ENCODE results near the gene SLC25A41. TPM values are rescaled to one million over a fixed set of nuclear protein-coding genes. Genes with fewer than 3 reads are reported as not detected.

The SLC25A41 gene
- total RNA-seq: 0.30 and 0.32 TPM in 2 replicates

DNA sequence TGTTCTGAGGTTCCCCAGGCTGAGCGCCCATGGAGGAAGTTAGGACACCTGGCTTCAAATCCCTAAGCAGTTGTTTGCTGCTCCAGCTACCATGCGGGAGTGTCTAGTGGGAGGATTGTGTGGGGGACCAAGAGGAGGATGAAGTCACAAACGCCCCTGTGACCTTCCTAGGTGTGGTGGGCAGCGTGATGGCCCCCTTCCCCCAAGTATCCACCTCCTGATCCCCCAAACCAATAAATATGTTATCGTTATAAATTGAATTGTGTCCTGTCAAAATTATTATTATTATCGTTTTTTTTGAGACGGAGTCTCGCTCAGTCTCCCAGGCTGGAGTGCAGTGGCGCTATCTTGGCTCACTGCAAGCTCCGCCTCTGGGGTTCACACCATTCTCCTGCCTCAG lies at the start of gene SLC25A41:
Gene SLC25A41, minus strand, starts transcription at position 101 of the 400 bp plus-strand sequence. Its CDS starts 70 bp downstream, at position 31.
- intact Hi-C loops (cut with micrococcal nuclease): no loop called here
- Mint-ChIP-seq H3K27ac (no peak within 1 kb of the TSS), H3K4me3 (ENCODE audit: low read depth) (no peak within 1 kb of the TSS), H3K27me3 (ENCODE audit: low read depth) (no peaks in the 10 kb centered on the region), H3K9me3 (no peaks in the 10 kb centered on the region), H3K36me3 (ENCODE audit: low read depth) (no peaks in the 10 kb centered on the region), H3K4me1 (ENCODE audit: low read depth) (peaks cover 4% of the 10 kb centered on the region)
- no peak for DNase-seq (ENCODE audit: low spot score)

DNA sequence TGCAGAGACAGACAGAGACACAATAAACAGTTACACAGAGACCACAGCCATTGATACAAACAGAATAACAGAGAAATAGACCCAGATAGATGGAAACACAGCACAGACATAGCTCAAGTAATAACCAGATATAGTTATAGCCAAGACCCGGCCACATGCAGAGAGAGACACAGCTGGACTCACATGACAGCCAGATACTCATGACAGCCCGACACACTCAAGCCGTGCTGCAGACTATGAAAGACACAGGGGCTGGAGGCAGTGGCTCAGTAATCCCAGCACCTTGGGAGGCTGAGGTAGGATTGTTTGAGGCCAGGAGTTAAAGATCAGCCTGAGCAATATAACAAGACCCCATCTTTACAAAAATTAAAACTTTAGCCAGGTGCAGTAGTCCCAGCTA lies 49.7 kb upstream of the SLC25A41 start:
- H3K27ac Mint-ChIP-seq: peak overlapping the region; percentile 1
- intact Hi-C loops (cut with micrococcal nuclease): no loop called here
- peaks cover 8% of the 10 kb centered on the region for H3K36me3 Mint-ChIP-seq (ENCODE audit: low read depth)
- H3K4me1 Mint-ChIP-seq (ENCODE audit: low read depth): peaks cover 19% of the 10 kb centered on the region
- H3K27me3 Mint-ChIP-seq (ENCODE audit: low read depth): no peaks in the 10 kb centered on the region
- no peak for DNase-seq (ENCODE audit: low spot score)
- H3K9me3 Mint-ChIP-seq: no peaks in the 10 kb centered on the region
- H3K4me3 Mint-ChIP-seq (ENCODE audit: low read depth): no peak overlapping the region

DNA sequence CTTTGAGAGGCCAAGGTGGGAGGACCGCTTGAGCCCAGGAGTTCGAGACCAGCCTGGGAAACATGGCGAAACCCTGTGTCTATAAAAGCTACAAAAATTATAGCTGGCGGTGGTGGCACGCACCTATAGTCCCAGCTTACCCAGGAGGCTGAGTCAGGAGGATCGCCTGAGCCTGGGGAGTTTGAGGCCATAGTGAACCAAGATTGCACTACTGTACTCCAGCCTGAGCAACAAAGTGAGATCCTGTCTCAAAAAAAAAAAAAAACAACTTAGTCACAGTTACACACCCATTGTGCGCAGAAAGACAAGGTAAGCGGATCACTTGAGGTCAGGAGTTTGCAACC lies 48.8 kb upstream of the SLC25A41 start:
- Mint-ChIP-seq H3K9me3 (no peaks in the 10 kb centered on the region), H3K4me3 (ENCODE audit: low read depth) (peak overlapping the region; percentile 91), H3K4me1 (ENCODE audit: low read depth) (peaks cover 19% of the 10 kb centered on the region), H3K36me3 (ENCODE audit: low read depth) (peaks cover 8% of the 10 kb centered on the region), H3K27ac (peak overlapping the region; percentile 91), H3K27me3 (ENCODE audit: low read depth) (no peaks in the 10 kb centered on the region)
- intact Hi-C loops (cut with micrococcal nuclease): no loop called here
- no peak for DNase-seq (ENCODE audit: low spot score)

DNA sequence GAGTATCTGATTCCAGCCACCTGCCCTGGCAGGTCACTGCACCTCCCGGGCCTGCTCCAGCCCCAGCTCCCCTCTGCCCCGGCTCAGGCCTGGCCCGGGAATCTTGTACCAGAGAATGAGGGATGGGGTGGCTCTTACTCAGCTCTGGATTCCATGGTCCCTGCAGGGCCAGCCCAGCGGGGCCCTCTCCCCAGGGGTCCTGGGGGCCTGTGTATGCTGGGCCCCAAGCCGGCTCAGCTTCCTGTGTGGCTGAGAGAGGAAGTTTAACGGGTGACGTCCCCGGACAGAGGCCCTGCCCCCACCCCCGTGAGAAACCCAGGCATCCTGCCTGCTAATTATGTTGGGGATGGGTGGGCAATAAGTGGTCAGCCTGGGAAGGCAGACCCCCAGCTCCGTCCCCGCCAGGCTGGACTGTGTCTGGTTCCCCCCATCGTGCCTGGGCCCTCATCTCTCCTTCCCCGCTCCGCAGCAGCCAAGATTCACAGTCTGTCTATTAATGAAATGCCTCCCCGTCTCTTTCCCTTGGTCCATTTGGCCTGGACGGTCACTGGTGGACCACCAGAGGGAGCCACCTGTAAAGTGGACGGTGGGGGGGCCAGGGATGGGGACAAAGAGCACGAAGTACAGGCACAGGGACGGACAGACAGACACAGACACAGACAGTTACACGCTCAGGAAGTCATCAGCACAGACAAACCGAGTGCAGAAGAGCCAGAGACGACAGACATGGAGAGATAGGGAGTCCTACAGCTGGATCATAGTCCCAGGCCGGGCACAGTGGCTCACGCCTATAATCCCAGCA lies 48.2 kb upstream of the SLC25A41 start, which contains the start of gene DENND1C:
Gene DENND1C, minus strand, starts transcription at position 247 of the 802 bp plus-strand sequence. Its CDS starts 92 bp downstream, at position 155.
- intact Hi-C loops (cut with micrococcal nuclease): no loop called here
- Mint-ChIP-seq H3K27me3 (ENCODE audit: low read depth) (no peaks in the 10 kb centered on the region), H3K36me3 (ENCODE audit: low read depth) (peaks cover 8% of the 10 kb centered on the region), H3K9me3 (no peaks in the 10 kb centered on the region), H3K27ac (peak within 1 kb of the TSS; percentile 91), H3K4me3 (ENCODE audit: low read depth) (peak within 1 kb of the TSS; percentile 91), H3K4me1 (ENCODE audit: low read depth) (peaks cover 19% of the 10 kb centered on the region)
- peak; percentile 60 for DNase-seq (ENCODE audit: low spot score)

DNA sequence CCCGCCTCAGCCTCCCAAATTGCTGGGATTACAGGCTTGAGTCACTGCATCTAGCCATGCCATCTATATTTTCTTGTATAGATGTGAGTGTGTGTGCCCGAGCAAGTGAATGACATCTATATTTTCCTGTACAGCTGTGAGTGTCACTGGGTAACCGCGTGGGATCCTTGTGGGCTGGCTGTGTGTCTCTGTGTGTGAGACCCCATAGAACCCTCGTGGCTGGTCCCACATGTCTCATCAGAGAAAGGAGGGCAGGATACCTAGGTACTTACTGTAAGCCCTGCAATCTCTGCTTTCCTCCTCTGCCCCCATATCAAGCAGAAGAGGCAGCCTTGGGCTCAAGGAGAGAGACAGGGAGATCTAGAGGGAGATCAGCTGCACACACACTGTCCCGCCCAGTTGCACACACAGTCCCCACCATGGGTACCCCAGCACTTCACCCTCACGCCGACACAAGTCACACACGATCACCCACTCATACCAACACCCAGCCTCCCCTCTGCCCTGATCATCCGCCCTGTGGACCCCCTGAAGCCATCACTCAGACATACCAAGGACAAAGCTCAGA lies 47.4 kb upstream of the SLC25A41 start:
- DNase-seq (ENCODE audit: low spot score): no peak
- Mint-ChIP-seq H3K27me3 (ENCODE audit: low read depth) (no peaks in the 10 kb centered on the region), H3K4me3 (ENCODE audit: low read depth) (peak overlapping the region; percentile 91), H3K36me3 (ENCODE audit: low read depth) (peaks cover 13% of the 10 kb centered on the region), H3K4me1 (ENCODE audit: low read depth) (peaks cover 19% of the 10 kb centered on the region), H3K27ac (peak overlapping the region; percentile 91), H3K9me3 (no peaks in the 10 kb centered on the region)
- intact Hi-C loops (cut with micrococcal nuclease): no loop called here

DNA sequence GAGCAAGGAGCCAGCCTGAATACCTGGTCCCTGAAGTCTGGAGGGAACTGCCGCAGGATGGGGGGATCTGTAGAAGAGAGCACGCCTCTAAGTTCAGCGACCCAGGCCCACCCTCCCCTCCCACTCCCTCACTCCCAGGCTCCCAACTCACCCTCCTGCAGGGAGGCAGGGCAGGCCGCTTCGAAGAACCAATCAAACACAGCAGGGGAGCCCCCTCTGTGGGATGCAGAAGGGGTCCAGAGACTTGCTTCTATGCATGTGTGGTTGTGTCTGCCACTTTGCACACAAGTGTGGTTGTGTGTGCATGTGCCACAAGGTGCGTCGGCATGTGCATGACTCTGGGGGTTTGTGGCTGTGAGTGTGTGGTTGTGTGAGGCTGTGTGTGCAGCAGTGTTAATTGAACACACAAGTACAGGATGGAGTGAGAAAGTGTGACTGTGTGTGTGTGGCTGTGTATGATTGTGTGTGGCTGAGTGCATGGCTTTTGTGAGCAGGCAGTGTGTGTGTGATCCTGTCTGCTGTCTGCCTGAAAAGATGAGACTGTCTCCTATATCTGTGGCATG lies 46.4 kb upstream of the SLC25A41 start:
- Mint-ChIP-seq H3K4me1 (ENCODE audit: low read depth) (peaks cover 19% of the 10 kb centered on the region), H3K27ac (peak overlapping the region; percentile 91), H3K4me3 (ENCODE audit: low read depth) (peak overlapping the region; percentile 91), H3K27me3 (ENCODE audit: low read depth) (no peaks in the 10 kb centered on the region), H3K36me3 (ENCODE audit: low read depth) (peaks cover 18% of the 10 kb centered on the region), H3K9me3 (no peaks in the 10 kb centered on the region)
- DNase-seq (ENCODE audit: low spot score): no peak
- intact Hi-C loops (cut with micrococcal nuclease): no loop called here

DNA sequence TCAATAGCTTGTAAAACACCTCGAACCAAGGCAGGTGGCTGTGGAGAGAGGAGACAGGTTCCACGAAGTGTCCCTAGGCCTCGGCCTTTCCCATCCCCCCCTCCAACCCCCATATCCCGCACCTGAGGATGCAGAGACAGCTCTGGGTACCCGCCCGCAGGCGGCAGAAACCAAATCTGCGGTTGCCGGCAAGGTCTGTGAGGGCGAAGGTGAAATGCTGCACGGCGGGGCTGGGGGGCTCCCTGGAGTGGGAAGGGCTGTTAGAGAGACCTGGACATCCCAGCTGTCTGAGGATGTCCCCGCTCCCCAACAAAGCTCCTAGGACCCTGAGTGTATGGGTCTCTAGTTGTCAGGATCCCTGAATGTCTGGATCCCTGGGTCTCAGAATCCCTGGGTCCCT lies 45.3 kb upstream of the SLC25A41 start:
- no peak overlapping the region for H3K27ac Mint-ChIP-seq
- peaks cover 19% of the 10 kb centered on the region for H3K4me1 Mint-ChIP-seq (ENCODE audit: low read depth)
- no peaks in the 10 kb centered on the region for H3K27me3 Mint-ChIP-seq (ENCODE audit: low read depth)
- intact Hi-C loops (cut with micrococcal nuclease): no loop called here
- no peaks in the 10 kb centered on the region for H3K9me3 Mint-ChIP-seq
- DNase-seq (ENCODE audit: low spot score): no peak
- peaks cover 23% of the 10 kb centered on the region for H3K36me3 Mint-ChIP-seq (ENCODE audit: low read depth)
- no peak overlapping the region for H3K4me3 Mint-ChIP-seq (ENCODE audit: low read depth)

DNA sequence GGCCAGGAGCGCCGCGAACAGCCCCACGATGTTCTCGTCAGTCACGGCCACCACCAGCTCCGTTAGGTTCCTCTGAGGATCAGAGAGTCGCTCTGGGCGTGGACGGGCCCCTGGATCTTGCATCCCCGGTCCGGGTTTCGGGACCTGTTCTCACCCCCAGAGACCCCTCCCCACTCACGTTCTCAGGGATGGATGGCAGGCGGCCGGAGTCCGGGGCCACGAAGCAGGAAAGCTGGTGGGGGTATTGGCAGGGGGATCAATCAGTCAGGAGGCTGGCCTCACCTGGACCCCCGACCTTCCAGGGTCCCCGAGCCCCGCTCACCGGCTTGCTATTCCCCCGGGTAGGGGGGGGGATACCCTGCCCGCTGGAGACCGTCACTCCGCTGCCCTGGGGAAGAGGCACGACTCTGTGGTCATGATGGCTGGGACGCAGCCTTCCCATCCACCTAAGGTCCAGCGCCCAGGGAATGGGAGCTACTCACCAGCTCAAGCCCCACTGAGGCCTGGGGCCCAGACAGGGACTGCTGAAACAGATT lies 43.4 kb upstream of the SLC25A41 start:
- Mint-ChIP-seq H3K9me3 (no peaks in the 10 kb centered on the region), H3K4me1 (ENCODE audit: low read depth) (peaks cover 14% of the 10 kb centered on the region), H3K27me3 (ENCODE audit: low read depth) (no peaks in the 10 kb centered on the region), H3K27ac (no peak overlapping the region), H3K36me3 (ENCODE audit: low read depth) (peaks cover 30% of the 10 kb centered on the region), H3K4me3 (ENCODE audit: low read depth) (no peak overlapping the region)
- DNase-seq (ENCODE audit: low spot score): no peak
- intact Hi-C loops (cut with micrococcal nuclease): no loop called here

DNA sequence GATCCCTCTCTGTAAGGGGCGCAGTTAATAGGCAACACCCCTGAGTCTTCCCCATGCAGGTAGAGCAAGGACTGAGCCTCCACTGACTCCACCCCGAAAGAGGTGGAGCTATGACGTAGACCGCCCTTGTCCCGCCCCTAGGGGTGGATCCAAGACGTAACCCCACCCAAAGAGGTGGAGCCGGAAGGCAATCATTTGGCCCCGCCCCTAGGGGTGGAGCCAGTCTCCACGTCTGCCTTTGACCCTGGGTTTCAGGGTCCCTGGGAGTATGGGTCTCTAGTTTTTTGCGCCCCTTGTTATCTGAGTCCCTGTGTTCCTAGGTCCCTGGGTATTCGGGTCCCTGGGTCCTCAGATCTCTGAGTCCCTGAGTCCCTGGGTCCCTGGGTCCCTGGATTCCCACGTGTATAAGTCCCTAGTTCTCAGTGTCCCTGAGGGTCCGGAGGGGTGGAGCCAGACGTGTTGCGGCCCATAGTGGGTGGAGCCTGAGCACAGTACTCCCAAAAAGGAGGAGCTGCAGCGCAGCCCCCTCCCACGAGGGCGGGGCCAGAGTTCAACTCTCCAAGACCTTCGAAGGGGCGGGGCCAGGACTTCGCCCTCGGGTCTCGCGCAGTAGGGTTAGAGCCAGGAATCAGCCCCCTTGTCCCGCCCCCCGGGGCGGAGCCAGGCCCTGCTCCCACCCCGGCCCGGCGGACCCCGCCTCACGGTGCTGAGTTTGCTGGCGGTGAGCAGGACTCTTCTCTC lies 42.8 kb upstream of the SLC25A41 start:
- Mint-ChIP-seq H3K36me3 (ENCODE audit: low read depth) (peaks cover 35% of the 10 kb centered on the region), H3K9me3 (no peaks in the 10 kb centered on the region), H3K4me3 (ENCODE audit: low read depth) (no peak overlapping the region), H3K27ac (no peak overlapping the region), H3K27me3 (ENCODE audit: low read depth) (no peaks in the 10 kb centered on the region), H3K4me1 (ENCODE audit: low read depth) (peaks cover 11% of the 10 kb centered on the region)
- intact Hi-C loops (cut with micrococcal nuclease): no loop called here
- peak; percentile 54 for DNase-seq (ENCODE audit: low spot score)

DNA sequence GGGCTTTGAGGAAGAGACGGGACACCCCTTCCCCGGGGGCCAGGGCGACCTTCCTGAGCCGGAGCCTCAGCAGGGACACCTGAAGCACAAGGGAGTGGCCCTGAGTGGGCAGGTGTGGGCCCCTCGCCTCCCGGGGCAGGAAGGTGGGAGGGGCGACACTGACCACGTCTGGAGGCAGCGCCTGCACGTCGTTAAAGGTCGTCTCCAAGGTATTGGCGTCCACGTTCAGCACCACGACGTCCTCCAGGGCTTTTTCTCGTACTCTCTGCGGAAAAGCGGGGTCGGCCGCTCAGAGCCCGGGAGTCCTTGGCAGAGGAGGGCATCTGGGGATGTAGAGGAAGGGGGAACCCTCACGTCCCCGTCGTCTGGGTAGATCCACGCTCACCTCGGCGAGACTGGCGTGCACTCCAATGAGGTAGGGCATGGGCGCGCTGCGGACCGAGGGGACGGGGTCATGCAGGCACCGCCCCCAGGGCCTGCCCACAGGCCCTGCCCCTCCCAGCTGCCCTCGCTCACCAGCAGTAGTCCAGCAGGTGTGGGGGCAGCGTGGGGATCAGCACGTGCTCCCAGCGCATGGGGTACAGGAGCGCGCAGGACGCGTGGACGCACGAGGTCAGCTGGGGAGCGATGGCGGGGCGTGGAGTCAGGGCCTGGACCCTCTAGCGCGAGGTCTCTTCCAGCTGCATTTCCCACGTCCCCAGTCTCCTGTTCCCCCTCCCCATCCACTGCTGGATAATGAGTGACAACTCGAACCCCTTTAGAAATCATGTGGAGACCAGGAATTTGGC lies 42.0 kb upstream of the SLC25A41 start:
- no peak for DNase-seq (ENCODE audit: low spot score)
- Mint-ChIP-seq H3K4me1 (ENCODE audit: low read depth) (peaks cover 6% of the 10 kb centered on the region), H3K27me3 (ENCODE audit: low read depth) (no peaks in the 10 kb centered on the region), H3K4me3 (ENCODE audit: low read depth) (no peak overlapping the region), H3K9me3 (no peaks in the 10 kb centered on the region), H3K36me3 (ENCODE audit: low read depth) (peaks cover 37% of the 10 kb centered on the region), H3K27ac (no peak overlapping the region)
- intact Hi-C loops (cut with micrococcal nuclease): no loop called here

DNA sequence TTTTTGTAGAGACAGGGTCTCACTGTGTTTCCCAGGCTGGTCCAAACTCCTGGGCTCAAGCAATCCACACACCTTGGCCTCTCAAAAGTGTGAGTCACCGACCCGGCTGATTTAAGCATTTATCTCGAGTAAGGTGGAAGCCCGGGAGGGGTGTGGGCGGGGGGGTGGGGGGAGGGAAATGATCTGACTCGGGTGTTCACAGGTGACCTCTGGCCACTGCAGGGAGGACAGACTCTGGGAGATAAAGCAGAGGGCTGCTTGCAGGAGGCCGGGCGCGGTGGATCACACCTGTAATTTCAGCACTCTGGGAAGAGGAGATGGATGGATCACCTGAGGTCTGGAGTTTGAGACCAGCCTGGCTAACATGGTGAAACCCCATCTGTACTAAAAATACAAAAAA lies 40.1 kb upstream of the SLC25A41 start:
- H3K27me3 Mint-ChIP-seq (ENCODE audit: low read depth): no peaks in the 10 kb centered on the region
- H3K9me3 Mint-ChIP-seq: no peaks in the 10 kb centered on the region
- intact Hi-C loops (cut with micrococcal nuclease): no loop called here
- H3K4me3 Mint-ChIP-seq (ENCODE audit: low read depth): no peak overlapping the region
- no peak for DNase-seq (ENCODE audit: low spot score)
- H3K4me1 Mint-ChIP-seq (ENCODE audit: low read depth): no peaks in the 10 kb centered on the region
- no peak overlapping the region for H3K27ac Mint-ChIP-seq
- peaks cover 43% of the 10 kb centered on the region for H3K36me3 Mint-ChIP-seq (ENCODE audit: low read depth)

DNA sequence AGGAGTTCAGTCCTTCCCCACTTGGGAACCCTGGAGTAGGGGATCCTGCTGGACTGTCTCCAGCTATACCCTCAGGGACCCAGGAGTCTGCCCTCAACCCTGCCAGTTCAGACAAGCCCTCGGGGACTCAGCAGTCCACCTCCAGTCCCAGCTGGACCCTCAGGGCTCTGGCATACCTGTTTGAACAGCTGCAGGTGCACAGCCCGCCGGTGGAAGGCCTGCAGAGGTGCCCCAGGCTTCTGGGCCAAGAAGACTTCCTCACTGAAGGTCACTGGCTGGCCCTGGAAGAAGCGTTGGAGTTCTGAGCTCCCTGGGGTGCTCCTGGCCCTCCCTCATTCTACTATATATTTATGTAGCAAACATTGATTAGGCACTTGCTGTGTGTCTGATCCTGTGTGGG lies 39.1 kb upstream of the SLC25A41 start:
- H3K9me3 Mint-ChIP-seq: no peaks in the 10 kb centered on the region
- DNase-seq (ENCODE audit: low spot score): no peak
- H3K36me3 Mint-ChIP-seq (ENCODE audit: low read depth): peaks cover 49% of the 10 kb centered on the region
- no peaks in the 10 kb centered on the region for H3K27me3 Mint-ChIP-seq (ENCODE audit: low read depth)
- intact Hi-C loops (cut with micrococcal nuclease): no loop called here
- H3K27ac Mint-ChIP-seq: no peak overlapping the region
- no peaks in the 10 kb centered on the region for H3K4me1 Mint-ChIP-seq (ENCODE audit: low read depth)
- H3K4me3 Mint-ChIP-seq (ENCODE audit: low read depth): no peak overlapping the region

Data from activated T-helper 2 cell treated with anti-CD3 and anti-CD28 coated beads, Interferon-gamma antibody, Interleukin-2, Interleukin-4, amounts not matched to agents 10 μg/mL and 5 μg/mL and 100 μg/mL, durations not matched to agents 14 hours and 24 hours and 36 hours (primary cell).